LoVo (cell line): ENCODE results near the gene IKBIP.
"Not testable (repeated sequence)": the region's sequence is repeated elsewhere in the genome, so short reads cannot be mapped to it uniquely, and the experiment has no call there.

ENCODE experiments used
- DNase-seq: peaks from one replicate; pipeline ENCODE4 v3.0.0-alpha.2; 2016; ENCODE audit warnings: low spot score

IKBIP gene

GRCh38 chr12:98637068-98637467 is 7.5 kb downstream of the IKBIP start:
- DNase-seq, result no peak

- peak; percentile 44 for DNase-seq
Observed at GRCh38 chr12:98635657-98636323, 8.8 kb downstream of the IKBIP start.

GRCh38 chr12:98618952-98619351 is 25.6 kb downstream of the IKBIP start:
- DNase-seq, result no peak

GRCh38 chr12:98612696-98613334 is 31.8 kb downstream of the IKBIP start:
- DNase-seq, result no peak

GRCh38 chr12:98610596-98610995 is 34.0 kb downstream of the IKBIP start:
- DNase-seq, result no peak

- DNase-seq, result no peak
Observed at GRCh38 chr12:98606359-98606988, 38.1 kb downstream of the IKBIP start.

GRCh38 chr12:98601924-98602323 is 42.7 kb downstream of the IKBIP start:
- no peak for DNase-seq

GRCh38 chr12:98597313-98597712 is 47.3 kb downstream of the IKBIP start:
- not testable (repeated sequence) for DNase-seq

GRCh38 chr12:98595243-98595988 is 49.2 kb downstream of the IKBIP start:
- peak; percentile 64 for DNase-seq

- peak; percentile 32 for DNase-seq
Observed at GRCh38 chr12:98594050-98594835, 50.3 kb downstream of the IKBIP start.

GRCh38 chr12:98593351-98594049 is 51.1 kb downstream of the IKBIP start, which contains the start of gene SLC25A3:
SLC25A3 (plus strand) TSS chr12:98593686; CDS start chr12:98593979, 293 bp downstream.
- DNase-seq, result peak; percentile 100

- peak; percentile 31 for DNase-seq
Observed at GRCh38 chr12:98592825-98593322, 51.7 kb downstream of the IKBIP start.

GRCh38 chr12:98591209-98591608 is 53.4 kb downstream of the IKBIP start:
- DNase-seq, result no peak

- no peak for DNase-seq
Observed at GRCh38 chr12:98587084-98587483, 57.5 kb downstream of the IKBIP start.

GRCh38 chr12:98582093-98582492 is 62.5 kb downstream of the IKBIP start:
- no peak for DNase-seq

- no peak for DNase-seq
Observed at GRCh38 chr12:98581101-98581500, 63.5 kb downstream of the IKBIP start.

- no peak for DNase-seq
Observed at GRCh38 chr12:98580695-98581094, 63.9 kb downstream of the IKBIP start.

- DNase-seq, result no peak
Observed at GRCh38 chr12:98579835-98580234, 64.8 kb downstream of the IKBIP start.

GRCh38 chr12:98579347-98579746 is 65.2 kb downstream of the IKBIP start:
- no peak for DNase-seq

- DNase-seq, result peak; percentile 79
Observed at GRCh38 chr12:98578821-98579220, 65.8 kb downstream of the IKBIP start.

- DNase-seq, result peak; percentile 55
Observed at GRCh38 chr12:98578392-98578791, 66.2 kb downstream of the IKBIP start.
